Dendritic cell treated with granulocyte-macrophage colony-stimulating factor and Interleukin-4, amounts not matched to agents 40 ng/mL and 50 ng/mL, for 4 days (primary cell): ENCODE results near the gene DPPA3.
"Not testable (repeated sequence)": the region's sequence is repeated elsewhere in the genome, so short reads cannot be mapped to it uniquely, and the experiment has no call there.

Experiments
- H3K27ac Mint-ChIP-seq: one replicate; pipeline ENCODE4 v1.8.0; 2022; ENCODE audit warnings: mild to moderate bottlenecking, mixed read lengths
- H3K27me3 Mint-ChIP-seq: one replicate; pipeline ENCODE4 v1.8.0; 2022; ENCODE audit warnings: mild to moderate bottlenecking, mixed read lengths
- H3K36me3 Mint-ChIP-seq: one replicate; pipeline ENCODE4 v1.8.0; 2022; ENCODE audit warnings: low read depth, mixed read lengths
- H3K4me1 Mint-ChIP-seq: one replicate; pipeline ENCODE4 v1.8.0; 2022; ENCODE audit warnings: low read depth, mixed read lengths
- H3K4me3 Mint-ChIP-seq: one replicate; pipeline ENCODE4 v1.8.0; 2022; ENCODE audit warnings: mild to moderate bottlenecking, moderate library complexity, mixed read lengths
- H3K9me3 Mint-ChIP-seq: one replicate; pipeline ENCODE4 v1.8.0; 2022; ENCODE audit warnings: mixed read lengths
- intact Hi-C: fragments of 100-400 bp; cut with micrococcal nuclease; formaldehyde crosslinking; loops from one replicate; pipeline ENCODE4 v1.15.0; 2022

The DPPA3 gene

GRCh38 chr12:7751394-7751793 is 40.2 kb downstream of the DPPA3 start:
- H3K36me3 Mint-ChIP-seq = no peaks in the 10 kb centered on the region
- H3K9me3 Mint-ChIP-seq = no peaks in the 10 kb centered on the region
- peaks cover 29% of the 10 kb centered on the region for H3K4me1 Mint-ChIP-seq
- H3K27me3 Mint-ChIP-seq = no peaks in the 10 kb centered on the region
- intact Hi-C loops = no loop called here
- no peak overlapping the region for H3K27ac Mint-ChIP-seq
- H3K4me3 Mint-ChIP-seq = no peak overlapping the region

DNA sequence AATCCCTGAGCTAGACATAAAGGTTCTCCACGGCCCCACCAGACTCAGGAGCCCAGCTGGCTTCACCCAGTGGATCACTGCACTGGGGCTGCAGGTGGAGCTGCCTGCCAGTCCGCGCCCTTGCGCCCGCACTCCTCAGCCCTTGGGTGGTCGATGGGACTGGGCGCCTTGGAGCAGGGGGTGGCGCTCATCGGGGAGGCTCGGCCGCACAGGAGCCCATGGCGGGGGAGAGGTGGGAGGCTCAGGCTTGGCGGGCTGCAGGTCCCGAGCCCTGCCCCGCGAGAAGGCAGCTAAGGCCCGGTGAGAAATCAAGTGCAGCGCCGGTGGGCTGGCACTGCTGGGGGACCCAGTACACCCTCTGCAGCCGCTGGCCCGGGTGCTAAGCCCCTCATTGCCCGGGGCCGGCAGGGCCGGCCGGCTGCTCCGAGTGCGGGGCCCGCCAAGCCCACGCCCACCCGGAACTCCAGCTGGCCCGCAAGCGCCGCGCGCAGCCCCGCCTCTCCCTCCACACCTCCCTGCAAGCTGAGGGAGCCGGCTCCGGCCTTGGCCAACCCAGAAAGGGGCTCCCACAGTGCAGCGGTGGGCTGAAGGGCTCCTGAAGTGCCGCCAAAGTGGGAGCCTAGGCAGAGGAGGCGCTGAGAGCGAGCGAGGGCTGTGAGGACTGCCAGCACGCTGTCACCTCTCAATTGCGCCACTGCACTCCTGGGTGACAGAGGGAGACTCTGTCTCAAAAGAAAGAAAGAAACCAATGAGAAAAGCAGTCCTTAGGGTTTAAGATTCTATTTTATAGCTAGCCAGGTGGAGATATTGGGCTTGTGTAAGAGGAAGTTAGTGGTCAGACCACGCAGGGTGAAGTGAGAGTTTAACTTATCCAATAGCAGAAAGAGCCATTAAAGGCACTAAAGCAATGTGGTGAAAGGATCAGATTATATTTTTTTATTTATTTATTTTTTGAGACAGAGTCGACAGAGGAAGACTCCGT is 41.0 kb downstream of the DPPA3 start:
- H3K27me3 Mint-ChIP-seq, H3K4me3 Mint-ChIP-seq, H3K9me3 Mint-ChIP-seq, intact Hi-C loops, H3K36me3 Mint-ChIP-seq, H3K27ac Mint-ChIP-seq: not testable (repeated sequence)
- peaks cover 25% of the 10 kb centered on the region for H3K4me1 Mint-ChIP-seq

GRCh38 chr12:7755668-7756067 is 44.4 kb downstream of the DPPA3 start:
- H3K9me3 Mint-ChIP-seq, H3K27me3 Mint-ChIP-seq, H3K4me3 Mint-ChIP-seq, H3K36me3 Mint-ChIP-seq, intact Hi-C loops, H3K27ac Mint-ChIP-seq: not testable (repeated sequence)
- H3K4me1 Mint-ChIP-seq = peaks cover 32% of the 10 kb centered on the region

DNA sequence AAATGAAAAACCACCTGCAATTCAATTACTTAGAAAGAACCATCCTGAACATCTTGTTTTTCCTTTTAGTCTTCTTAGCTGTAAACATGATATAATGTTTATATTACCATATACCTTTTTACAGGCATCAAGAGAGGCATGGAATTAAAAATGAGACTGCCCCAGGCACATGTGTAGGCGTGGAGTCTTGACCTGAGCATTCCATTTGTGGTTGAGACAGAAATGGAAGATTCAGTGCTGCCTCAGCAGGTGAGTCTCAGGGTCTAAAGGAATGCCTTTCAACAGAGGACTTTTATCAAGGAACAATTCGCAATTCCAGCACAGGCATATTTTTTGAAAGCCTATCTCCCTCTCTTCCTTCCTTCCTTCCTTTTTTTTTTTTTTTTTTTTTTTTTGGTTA is 45.8 kb downstream of the DPPA3 start:
- no peak overlapping the region for H3K4me3 Mint-ChIP-seq
- no peaks in the 10 kb centered on the region for H3K9me3 Mint-ChIP-seq
- peaks cover 32% of the 10 kb centered on the region for H3K4me1 Mint-ChIP-seq
- H3K27ac Mint-ChIP-seq = no peak overlapping the region
- H3K36me3 Mint-ChIP-seq = no peaks in the 10 kb centered on the region
- intact Hi-C loops = no loop called here
- H3K27me3 Mint-ChIP-seq = no peaks in the 10 kb centered on the region

- H3K36me3 Mint-ChIP-seq = no peaks in the 10 kb centered on the region
- peaks cover 21% of the 10 kb centered on the region for H3K4me1 Mint-ChIP-seq
- H3K9me3 Mint-ChIP-seq = no peaks in the 10 kb centered on the region
- H3K27ac Mint-ChIP-seq = no peak overlapping the region
- peaks cover 4% of the 10 kb centered on the region for H3K27me3 Mint-ChIP-seq
- H3K4me3 Mint-ChIP-seq = no peak overlapping the region
- intact Hi-C loops = no loop called here
Observed at GRCh38 chr12:7758766-7759140, 47.5 kb downstream of the DPPA3 start.
